Smooth muscle cell (in vitro differentiated cells): ENCODE measurements around the gene HIPK3. TPM values are rescaled to one million over a fixed set of nuclear protein-coding genes. Genes with fewer than 3 reads are reported as not detected.

ENCODE experiments used
- DNase-seq: peaks from one replicate; lab custom pipeline; 2025; ENCODE audit not compliant: unreplicated experiment; lab: John Stamatoyannopoulos, UW
- H2AFZ ChIP-seq: fragments of 200-600 bp; sonication (generic); 2 replicates; pipeline ENCODE4 v1.6.0; 2016; ENCODE audit warnings: antibody characterized with exemption, low read depth, mild to moderate bottlenecking
- H3F3A ChIP-seq: fragments of 200-600 bp; sonication (generic); 2 replicates; pipeline ENCODE4 v1.6.0; 2017; ENCODE audit warnings: antibody characterized with exemption, low read depth
- H3K27ac ChIP-seq: fragments of 200-600 bp; sonication (generic); 2 replicates; pipeline ENCODE4 v1.5.1; 2016; ENCODE audit warnings: low read depth, mild to moderate bottlenecking
- H3K27me3 ChIP-seq: fragments of 200-600 bp; sonication (generic); 2 replicates; pipeline ENCODE4 v1.6.1; 2016; ENCODE audit warnings: low read depth, mild to moderate bottlenecking
- H3K36me3 ChIP-seq: fragments of 200-600 bp; sonication (generic); 2 replicates; pipeline ENCODE4 v1.5.1; 2016; ENCODE audit warnings: low read depth
- H3K4me1 ChIP-seq: fragments of 200-600 bp; sonication (generic); 2 replicates; pipeline ENCODE4 v1.5.1; 2016; ENCODE audit warnings: low read depth
- H3K4me2 ChIP-seq: fragments of 200-600 bp; sonication (generic); 2 replicates; pipeline ENCODE4 v1.6.0; 2016; ENCODE audit warnings: mild to moderate bottlenecking
- H3K4me3 ChIP-seq: fragments of 200-600 bp; sonication (generic); 2 replicates; pipeline ENCODE4 v1.5.1; 2016; ENCODE audit warnings: mild to moderate bottlenecking
- H3K79me2 ChIP-seq: fragments of 200-600 bp; sonication (generic); 2 replicates; pipeline ENCODE4 v1.6.0; 2016; ENCODE audit warnings: low read depth, mild to moderate bottlenecking
- H3K9ac ChIP-seq: fragments of 200-600 bp; sonication (generic); 2 replicates; pipeline ENCODE4 v1.6.0; 2016; ENCODE audit warnings: low read depth
- H3K9me3 ChIP-seq: fragments of 200-600 bp; sonication (generic); replicated peaks from 2 replicates; pipeline ENCODE4 v1.5.1; 2016; ENCODE audit warnings: low read depth
- H4K20me1 ChIP-seq: fragments of 200-600 bp; sonication (generic); 2 replicates; pipeline ENCODE4 v1.6.0; 2016; ENCODE audit warnings: low read depth
- WGBS: methylation state at CpG from one replicate; pipeline ENCODE4 v1.1.7; 2016; ENCODE audit warnings: low lambda C conversion rate; 5-methylcytosine and 5-hydroxymethylcytosine counted together
- polyA plus RNA-seq: library from polyadenylated mRNA; unstranded; fragments of >200 nt; fragmentation: Nextera tagmentation; extraction: Ambion mirVana; gene quantifications from 2 replicates; pipeline ENCODE4 v1.2.1, GENCODE V29; 2016
- total RNA-seq: library from RNA; depleted of rRNA; stranded (reverse); fragments of >200 nt; gene quantifications from 2 replicates; pipeline ENCODE4 v1.2.3, GENCODE V29; 2014
- TF ChIP-seq, protein P1 (sequence below): fragments of 200-600 bp; sonication (generic); IDR thresholded peaks from 2 replicates; pipeline ENCODE4 v1.5.1; 2017; ENCODE audit warnings: borderline replicate concordance, mild to moderate bottlenecking, antibody characterized with exemption; ENCODE audit not compliant: insufficient read depth, poor library complexity, severe bottlenecking

The HIPK3 gene
- total and polyA plus RNA-seq, 2 experiments from 2014 or later: 15.3 to 80.0 TPM

DNA sequence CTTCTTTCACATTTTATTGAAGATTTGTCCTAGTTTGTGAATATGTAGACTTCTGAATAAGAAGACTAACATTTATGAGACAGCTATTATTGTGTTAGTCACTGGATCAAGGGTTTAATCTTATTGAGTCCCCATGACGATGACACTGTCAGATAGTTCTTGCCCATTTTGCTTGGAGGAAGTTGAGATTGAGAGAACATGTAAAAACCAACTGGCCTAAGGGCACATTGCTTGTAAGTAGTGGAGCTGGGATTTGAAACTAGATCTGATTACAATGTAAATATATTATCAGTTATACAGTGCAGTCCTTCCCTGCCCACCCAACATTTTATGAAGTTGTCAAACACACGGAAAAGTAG lies 134.7 kb downstream of the HIPK3 start:
- Histone ChIP-seq H4K20me1 (peaks cover 4% of the 10 kb centered on the region), H3K4me2 (no peak overlapping the region), H3K27ac (no peak overlapping the region), H3K4me1 (no peaks in the 10 kb centered on the region), H3K9ac (no peak overlapping the region), H3K9me3 (no peaks in the 10 kb centered on the region), H2AFZ (no peak overlapping the region), H3K4me3 (no peak overlapping the region), H3K36me3 (no peaks in the 10 kb centered on the region), H3K27me3 (no peaks in the 10 kb centered on the region), H3F3A (no peaks in the 10 kb centered on the region), H3K79me2 (no peaks in the 10 kb centered on the region)
- DNase-seq: no peak
- TF ChIP-seq, protein P1, sequence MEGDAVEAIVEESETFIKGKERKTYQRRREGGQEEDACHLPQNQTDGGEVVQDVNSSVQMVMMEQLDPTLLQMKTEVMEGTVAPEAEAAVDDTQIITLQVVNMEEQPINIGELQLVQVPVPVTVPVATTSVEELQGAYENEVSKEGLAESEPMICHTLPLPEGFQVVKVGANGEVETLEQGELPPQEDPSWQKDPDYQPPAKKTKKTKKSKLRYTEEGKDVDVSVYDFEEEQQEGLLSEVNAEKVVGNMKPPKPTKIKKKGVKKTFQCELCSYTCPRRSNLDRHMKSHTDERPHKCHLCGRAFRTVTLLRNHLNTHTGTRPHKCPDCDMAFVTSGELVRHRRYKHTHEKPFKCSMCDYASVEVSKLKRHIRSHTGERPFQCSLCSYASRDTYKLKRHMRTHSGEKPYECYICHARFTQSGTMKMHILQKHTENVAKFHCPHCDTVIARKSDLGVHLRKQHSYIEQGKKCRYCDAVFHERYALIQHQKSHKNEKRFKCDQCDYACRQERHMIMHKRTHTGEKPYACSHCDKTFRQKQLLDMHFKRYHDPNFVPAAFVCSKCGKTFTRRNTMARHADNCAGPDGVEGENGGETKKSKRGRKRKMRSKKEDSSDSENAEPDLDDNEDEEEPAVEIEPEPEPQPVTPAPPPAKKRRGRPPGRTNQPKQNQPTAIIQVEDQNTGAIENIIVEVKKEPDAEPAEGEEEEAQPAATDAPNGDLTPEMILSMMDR: no peak
- whole genome bisulfite sequencing: 90% methylated on average over 2 of the region's 2 CpGs

DNA sequence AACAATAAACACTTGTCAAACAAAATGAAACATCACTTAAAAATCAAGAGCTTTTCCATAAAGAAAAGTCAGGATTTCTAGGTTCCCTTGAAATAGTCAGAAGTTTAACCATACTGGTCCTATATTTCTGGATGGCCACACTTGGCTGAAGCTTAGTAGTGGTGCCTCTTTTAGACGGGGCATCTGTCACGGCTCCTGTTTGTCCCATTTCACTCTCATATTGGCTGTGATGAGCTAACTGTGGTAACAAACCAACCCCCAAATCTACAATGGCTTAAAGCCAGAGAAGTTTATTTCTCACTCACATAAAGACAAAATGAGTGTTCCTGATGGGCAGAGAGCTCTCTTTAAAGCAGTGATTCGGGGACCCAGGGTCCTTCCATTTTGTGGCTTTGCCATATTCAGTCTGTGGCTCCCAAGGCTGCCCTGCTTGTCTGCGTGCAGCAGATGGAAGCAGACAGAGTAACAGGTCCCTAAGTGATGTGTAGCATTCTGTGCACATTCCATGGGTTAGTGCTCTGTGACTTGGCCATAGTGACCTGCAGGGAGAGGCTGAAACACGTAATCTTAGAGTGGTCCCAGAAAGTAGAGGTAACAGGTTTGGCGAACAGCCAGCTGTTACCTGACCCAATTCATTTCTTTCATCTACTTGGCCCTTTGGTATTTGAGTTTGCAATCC lies 137.4 kb downstream of the HIPK3 start:
- Histone ChIP-seq H4K20me1 (peaks cover 4% of the 10 kb centered on the region), H3K79me2 (no peaks in the 10 kb centered on the region)
- WGBS: 83% methylated on average over 6 of the region's 6 CpGs

DNA sequence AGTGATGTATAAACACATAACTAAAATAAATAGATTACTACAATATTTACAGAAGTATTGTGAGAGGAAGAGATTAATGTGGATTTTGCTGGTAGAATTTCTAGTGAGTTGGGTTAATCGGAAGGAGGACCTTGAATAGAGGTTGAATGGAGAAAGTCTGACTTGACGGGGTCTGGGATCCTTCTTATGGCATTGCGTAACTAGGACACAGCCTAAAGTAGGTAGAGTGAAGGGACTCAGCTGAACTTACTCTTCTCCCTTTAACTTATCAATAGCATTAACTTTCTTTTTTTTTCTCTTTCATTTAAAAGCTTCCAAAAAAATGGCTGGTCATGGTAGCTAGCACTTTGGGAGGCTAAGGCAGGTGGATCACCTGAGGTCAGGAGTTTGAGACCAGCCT lies 139.2 kb downstream of the HIPK3 start:
- Histone ChIP-seq H3K36me3 (no peaks in the 10 kb centered on the region), H3K79me2 (no peaks in the 10 kb centered on the region), H3K27me3 (no peaks in the 10 kb centered on the region), H3K9me3 (no peaks in the 10 kb centered on the region), H3K4me2 (no peak overlapping the region), H3K9ac (no peak overlapping the region), H2AFZ (no peak overlapping the region), H3K27ac (no peak overlapping the region), H3K4me3 (no peak overlapping the region), H4K20me1 (peaks cover 4% of the 10 kb centered on the region), H3K4me1 (no peaks in the 10 kb centered on the region), H3F3A (no peaks in the 10 kb centered on the region)
- TF ChIP-seq, protein P1: no peak
- DNase-seq: no peak
- 95% methylated on average over 3 of the region's 3 CpGs for WGBS

More for the DNA sequence above, 137.4 kb downstream of the HIPK3 start:
- Histone ChIP-seq H3K4me1 (no peaks in the 10 kb centered on the region), H3K36me3 (no peaks in the 10 kb centered on the region), H3K9me3 (no peaks in the 10 kb centered on the region), H3K4me2 (no peak overlapping the region), H3K27me3 (no peaks in the 10 kb centered on the region), H3K4me3 (no peak overlapping the region), H3K9ac (no peak overlapping the region), H3K27ac (no peak overlapping the region), H2AFZ (no peak overlapping the region), H3F3A (no peaks in the 10 kb centered on the region)
- TF ChIP-seq, protein P1: no peak
- DNase-seq: no peak

DNA sequence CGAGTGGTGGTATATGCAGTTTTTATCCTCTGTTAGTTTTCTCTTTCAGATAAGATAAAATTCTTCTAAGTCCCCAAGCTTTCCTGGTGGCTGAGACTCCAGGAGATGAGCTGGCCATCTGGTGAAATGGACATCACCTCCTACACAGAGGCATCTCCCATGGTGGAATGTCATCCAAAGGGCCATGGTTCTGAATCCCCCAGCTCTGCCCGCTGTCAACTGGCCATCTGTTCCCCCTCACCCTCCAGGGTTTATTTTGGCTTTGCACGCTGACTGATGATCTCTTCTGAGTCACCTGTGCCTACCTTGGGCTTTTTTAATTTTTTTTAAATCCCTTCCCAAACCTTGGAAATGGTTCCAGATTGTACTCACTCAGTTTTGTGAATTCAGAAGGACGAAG lies 142.2 kb downstream of the HIPK3 start:
- Histone ChIP-seq H3K79me2 (no peaks in the 10 kb centered on the region), H3K9me3 (no peaks in the 10 kb centered on the region), H3K27me3 (no peaks in the 10 kb centered on the region), H4K20me1 (peaks cover 4% of the 10 kb centered on the region), H3K36me3 (no peaks in the 10 kb centered on the region), H3F3A (no peaks in the 10 kb centered on the region), H3K9ac (no peak overlapping the region), H2AFZ (no peak overlapping the region), H3K4me1 (no peaks in the 10 kb centered on the region), H3K4me2 (no peak overlapping the region), H3K27ac (no peak overlapping the region), H3K4me3 (no peak overlapping the region)
- TF ChIP-seq, protein P1: no peak
- no peak for DNase-seq
- 69% methylated on average over 4 of the region's 4 CpGs for WGBS
